ENCODE results near the gene IL22RA2.
"Not testable (repeated sequence)": the region's sequence is repeated elsewhere in the genome, so short reads cannot be mapped to it uniquely, and the experiment has no call there.

The IL22RA2 gene

DNA sequence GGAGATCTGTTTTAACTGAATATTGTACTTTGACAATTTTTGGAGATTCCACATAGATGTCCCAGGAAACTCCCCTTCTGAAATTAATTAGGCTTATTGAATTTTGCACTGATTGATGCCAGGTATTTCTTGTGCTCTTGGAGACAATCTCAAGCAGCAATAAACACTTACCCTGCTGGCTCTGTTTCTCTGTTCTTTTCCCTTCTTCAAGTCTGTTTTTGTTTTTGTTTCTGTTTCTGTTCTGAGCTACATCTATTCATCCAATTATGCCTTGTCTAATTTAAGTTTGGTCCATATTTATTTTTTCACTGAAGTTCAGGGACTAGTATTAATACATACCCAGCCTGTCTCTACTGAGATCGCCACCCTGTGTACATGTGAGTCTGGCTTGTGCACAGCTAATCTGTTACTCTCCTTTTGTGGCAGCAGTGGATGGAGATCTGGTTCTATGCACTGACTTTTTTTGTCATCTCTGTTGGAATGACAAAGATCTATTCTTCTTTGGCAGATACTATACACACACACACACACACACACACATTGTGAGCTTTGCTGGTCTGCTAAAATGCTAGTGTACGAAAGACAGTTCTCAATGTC is 51.9 kb downstream of the IL22RA2 start:
- no peak for DNase-seq

DNA sequence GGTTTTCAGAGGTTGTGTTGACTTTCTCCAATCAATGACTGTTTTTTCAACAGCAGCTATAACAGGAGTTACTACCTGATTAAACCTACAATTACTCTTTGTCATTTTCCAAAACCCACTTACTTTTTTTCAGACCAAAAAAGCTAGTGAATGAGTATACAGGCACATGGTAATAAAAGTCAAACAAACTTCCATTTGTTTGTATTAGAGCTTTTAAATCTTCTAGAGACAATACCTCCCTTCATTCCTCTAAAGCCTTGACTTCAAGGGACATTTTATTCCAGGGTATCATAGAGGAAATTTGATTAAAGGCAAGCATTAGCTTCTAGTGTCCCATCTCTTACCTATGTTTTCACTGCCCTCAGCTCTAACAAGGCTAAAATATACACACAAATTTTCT is 52.7 kb downstream of the IL22RA2 start:
- no peak for DNase-seq

DNA sequence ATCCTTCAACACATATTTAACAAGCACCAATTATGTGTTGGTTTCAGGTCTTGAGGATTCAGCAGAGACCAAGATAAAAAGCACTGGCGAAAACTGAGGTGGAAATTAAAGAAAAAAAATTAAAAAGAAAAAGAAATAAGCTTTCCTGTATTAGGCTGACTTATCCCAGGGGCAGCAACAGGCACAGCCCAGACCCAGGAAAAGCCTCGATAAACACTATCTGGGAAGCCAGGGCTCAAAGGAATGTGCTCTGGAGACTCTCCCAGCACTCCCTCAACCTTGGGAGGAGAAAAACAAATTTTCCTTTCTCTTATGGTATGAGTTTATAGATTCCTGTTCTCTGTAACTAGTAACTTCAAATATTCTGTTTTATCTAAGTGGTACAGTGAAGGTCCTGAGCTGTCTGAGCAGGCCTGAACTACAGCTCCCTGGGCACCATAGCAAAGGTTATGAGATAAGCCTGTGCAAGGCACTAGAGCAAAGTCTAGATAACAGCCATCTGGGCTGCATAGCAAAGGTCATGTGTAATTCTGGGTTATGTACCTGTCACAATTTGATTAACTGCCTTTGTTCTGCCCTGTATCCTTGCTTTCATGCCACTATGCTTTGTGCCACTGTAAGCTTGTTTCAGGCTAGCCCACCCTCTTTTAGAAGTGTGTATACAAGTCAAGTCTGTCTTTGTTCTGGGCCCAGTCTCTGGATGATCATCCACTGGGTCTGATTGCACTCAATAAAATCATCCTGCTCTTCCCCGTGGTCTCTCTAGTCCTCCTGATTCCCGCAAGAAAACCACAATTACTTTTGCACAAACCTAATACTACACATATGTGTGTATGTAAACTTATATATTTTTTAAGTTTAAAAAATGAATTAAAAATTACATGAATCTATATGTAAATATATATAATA is 54.0 kb downstream of the IL22RA2 start:
- no peak for DNase-seq

DNA sequence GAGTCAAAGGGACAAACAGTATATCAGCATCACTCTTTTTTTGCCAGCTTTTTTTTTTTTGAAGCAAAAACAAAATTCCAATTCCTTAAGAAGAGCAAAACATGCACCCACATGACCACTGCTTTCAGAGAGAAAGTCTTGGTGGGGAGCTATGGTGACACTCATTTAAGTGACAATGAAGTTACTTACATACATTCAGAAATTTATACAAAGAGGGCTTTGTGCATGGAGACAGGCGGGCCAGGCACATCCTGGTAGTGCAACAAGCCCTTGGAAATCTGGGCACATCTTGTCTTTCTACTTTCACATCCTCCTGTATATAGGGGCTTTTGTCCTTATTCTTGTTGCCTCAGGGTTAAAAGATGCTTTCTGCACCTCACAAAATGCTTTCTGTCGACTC is 55.9 kb downstream of the IL22RA2 start:
- DNase-seq: no peak

DNA sequence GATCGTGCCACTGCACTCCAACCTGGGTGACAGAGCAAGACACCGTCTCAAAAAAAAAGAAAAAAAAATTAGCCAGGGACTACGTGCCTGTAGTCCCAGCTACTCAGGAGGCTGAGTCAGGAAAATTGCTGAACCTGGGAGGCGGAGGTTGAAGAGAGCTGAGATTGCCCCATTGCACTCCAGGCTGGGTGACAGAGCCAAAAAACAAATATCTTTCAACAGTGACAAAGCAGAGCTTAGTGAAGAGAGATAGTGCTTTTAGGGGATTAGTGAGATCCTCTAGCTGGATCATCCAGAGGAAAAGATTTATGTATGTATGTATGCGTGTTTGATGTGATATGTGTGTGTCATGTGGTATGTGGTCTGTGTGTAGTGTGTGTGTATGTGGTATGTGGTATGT is 56.6 kb downstream of the IL22RA2 start:
- no peak for DNase-seq

DNA sequence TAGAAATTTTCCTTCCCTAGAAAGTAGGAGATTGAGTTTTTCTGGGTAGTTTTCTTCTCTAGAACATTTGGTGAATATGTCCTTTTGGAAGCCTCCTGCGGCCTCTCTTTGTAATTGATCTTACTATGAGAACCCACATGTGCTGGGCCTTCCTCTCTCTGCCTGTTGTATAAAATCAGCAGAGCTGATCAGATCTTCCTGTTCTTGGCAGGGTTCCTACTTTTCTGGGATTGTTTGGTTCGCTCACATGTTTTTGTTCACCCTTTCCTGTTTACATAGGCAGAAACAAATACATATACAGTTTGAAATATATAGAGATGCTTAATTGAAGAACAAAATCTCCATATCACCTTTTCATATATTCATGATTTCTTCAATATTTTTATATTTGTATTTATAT is 57.8 kb downstream of the IL22RA2 start:
- DNase-seq: no peak

DNA sequence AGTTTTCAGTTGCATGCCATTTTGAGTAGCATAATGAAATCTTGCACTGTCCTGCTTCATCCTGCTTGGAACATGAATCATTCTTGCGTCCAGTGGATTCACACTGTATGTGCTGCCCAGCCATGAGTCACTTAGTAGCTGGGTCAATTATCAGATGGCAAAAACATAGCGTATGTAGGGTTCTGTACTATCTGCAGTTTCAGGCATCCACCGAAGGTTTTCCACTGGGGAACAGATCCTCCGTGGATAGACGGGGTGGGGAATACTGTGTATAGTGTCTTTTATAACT is 61.4 kb downstream of the IL22RA2 start:
- DNase-seq: no peak

DNA sequence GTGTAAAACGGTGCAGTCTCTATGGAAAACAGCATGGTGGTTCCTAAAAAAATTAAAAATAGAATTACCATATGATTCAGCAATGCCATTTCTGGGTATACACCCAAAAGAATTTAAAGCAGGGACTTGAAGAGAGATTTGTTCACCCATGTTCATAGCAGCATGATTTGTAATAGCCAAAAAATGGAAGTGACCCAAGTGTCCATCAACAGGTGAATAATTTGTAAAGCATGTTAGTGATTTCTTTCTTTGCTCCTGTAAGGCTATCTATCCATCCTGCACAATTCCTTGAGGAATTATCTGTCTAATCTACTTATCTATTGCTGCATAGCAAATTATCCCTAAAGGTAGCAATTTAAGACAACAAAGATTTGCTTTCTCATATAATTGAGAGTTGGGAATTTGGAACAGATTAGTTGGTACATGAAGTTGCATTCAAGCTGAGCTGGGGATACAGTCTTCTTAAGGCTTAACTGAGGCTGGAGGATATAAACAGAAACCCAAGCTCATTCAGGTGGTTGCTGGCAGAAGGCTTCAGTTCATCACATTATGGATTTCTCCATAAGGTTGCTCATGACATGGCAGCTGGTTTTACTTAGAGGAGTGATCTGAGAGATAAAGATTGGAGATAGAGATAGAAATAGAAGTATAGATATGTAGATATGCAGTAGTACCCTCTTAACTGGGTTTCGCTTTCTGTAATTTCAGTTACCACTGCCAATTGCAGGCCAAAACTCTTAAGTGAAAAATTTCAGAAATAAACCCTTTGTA is 62.0 kb downstream of the IL22RA2 start:
- DNase-seq: no peak

DNA sequence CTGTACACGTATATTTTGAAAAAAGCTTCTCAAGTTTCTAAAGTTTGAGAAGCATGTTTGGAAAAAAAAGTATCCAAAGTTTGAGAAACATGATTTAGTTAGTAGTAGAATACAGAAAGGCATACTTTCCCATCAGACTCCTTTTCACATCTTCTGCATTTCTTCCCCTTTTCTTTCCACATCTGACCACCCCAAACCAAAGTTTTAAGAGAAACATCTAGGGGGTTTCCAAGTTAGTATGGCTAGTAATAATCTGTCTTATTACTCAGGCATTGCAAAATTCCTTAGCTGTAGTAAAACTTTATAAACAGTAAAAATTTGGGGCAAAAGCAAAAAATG is 65.7 kb downstream of the IL22RA2 start:
- no peak for DNase-seq

DNA sequence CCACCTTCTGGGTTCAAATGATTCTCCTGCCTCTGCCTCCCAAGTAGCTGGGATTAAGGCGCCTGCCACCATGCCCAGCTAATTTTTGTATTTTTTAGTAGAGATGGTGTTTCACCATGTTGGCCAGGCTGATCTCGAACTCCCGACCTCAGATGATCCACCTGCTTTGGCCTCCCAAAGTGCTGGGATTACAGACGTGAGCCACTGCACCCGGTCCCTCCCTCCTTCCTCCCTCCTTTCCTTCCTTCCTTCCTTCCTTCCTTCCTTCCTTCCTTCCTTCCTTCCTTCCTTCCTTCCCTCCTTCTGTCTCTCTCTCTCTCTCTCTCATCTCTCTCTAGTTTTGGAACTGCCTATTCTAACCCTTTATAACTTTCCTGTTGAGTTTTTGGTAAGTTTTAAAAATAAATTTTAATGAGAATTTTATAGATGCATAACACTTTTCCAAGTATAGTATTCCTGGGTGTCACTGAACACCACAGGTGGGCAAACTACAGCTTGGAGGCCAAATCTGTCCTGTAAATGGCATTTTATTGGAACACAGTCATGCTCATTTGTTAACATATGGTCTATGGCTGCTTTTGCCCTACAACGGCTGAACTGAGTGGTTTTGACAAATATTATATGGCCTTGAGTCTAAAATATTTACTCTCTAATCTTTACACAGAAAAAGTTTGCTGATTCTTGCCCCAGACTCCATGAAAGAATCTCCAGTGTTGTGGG is 66.2 kb downstream of the IL22RA2 start:
- not testable (repeated sequence) for DNase-seq

DNA sequence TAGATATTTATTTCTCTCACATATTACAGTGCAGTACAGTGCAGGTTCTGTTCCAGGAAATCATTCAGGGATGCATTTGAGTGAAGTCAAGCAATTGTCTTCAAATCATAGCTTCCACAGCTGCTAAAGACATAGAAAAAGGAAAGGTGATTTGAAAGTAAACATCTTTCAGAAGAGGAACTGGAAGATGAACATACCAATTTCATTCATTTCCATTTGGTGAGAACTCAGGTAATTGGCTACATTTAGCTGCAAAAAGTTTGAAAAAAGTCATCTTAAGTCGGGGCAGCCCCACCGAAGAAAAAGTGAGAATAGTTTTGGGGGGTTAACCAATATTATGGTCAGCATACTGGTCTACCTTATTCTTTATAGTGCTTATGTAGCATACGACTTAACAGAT is 67.3 kb downstream of the IL22RA2 start:
- no peak for DNase-seq

DNA sequence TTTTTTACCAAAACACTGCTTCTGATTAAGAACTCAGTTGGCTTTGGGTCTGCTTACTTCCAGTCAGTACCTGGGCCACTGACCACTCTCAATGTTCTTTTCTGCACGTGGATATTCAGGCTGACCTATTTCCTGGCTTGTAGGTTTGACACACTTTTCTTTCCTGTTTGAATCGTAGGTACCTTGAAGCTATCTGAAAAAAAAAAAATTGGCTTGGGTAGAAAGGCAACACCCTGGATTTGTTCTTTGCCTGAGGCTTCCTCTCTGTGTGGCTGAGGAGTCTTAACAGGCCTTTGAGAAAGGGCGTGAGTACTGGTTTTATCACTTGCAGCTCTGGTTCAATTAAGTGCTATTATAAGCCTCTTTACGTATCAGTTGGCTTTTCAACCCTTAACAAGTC is 68.1 kb downstream of the IL22RA2 start:
- DNase-seq: no peak

DNA sequence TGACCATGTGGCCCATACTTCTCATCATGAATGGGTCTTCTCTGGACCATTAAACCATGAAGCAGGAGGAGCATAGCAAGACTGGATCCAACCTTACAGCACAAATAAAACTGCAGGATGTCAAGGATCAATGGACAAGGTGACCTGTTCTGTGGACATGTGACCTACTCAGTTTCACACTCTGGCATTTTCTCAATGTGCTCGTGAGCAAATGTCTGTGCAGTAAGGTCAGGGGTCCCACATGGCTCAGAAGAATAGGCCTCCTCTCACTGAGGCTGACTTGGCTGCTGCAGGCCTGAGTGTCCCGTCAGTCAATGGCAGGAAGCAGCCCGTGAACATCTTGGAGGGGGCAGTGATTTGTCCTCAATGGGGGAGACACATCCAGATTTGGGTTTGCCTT is 68.5 kb downstream of the IL22RA2 start:
- DNase-seq: no peak

DNA sequence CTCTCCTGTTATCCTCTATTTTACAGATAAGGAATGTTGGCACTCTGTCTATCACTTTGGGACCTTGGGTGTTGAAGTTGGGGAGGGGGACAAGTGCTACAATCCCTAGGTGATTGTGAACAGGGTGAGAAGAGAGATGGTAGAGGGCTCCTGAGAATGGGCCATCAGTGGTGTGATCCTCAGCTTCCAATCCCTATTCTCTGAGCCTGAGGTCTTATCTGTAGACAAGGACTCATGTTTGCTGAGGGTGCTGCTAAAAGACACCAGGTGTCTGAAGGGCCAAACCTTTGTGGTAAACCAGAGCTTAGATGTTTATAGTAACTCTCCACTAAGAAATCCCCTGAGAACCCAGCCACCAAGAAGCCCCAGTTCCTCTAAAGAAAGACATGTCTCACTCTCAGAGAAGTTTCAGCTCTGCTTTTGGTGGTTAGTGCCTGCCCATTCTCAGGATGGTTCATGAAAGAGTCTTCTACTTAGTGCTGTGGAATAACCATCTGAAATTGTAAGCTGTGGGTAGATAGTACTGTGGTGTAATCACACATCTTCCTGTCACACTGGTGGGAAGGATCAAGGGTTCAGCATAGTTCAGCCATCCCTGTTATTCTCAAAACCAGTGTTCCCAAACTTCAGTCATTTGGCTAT is 70.5 kb downstream of the IL22RA2 start:
- no peak for DNase-seq

DNA sequence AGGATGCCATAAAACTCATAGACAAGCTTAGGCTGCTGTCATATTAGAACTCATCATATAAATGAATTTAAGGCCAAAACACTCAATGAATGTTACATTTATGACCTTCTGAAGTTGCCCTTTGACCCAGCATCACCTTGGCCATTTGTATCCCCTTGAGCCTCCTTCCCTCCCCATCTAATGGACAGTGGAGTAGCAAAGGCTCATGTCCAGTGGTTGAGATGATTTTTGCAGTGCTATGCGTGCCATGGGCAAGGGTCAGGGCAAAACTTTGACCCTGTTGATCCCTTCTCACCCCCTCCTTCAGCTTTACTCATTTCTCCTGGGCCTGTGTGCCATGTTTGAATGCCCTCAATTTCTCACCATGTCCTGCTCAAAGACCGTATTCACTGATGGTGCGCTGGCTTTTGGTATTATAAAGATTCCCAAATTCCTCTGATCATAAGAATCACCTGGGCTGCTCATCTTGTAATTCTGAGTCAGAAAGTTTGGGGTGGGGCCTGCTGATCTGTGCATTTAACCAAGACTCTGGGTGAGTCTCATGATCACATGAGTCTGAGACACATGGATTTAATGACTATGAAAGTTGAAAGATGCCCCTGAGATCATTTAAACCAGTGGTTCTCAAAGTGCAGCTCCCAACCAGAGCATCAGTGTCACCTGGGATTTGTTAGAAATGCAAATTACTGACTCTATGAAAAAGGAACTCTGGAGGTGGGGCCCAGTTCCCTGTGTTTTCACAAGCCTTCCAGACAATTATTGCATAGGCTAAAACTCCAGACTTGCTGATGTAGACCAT is 71.2 kb downstream of the IL22RA2 start:
- no peak for DNase-seq

DNA sequence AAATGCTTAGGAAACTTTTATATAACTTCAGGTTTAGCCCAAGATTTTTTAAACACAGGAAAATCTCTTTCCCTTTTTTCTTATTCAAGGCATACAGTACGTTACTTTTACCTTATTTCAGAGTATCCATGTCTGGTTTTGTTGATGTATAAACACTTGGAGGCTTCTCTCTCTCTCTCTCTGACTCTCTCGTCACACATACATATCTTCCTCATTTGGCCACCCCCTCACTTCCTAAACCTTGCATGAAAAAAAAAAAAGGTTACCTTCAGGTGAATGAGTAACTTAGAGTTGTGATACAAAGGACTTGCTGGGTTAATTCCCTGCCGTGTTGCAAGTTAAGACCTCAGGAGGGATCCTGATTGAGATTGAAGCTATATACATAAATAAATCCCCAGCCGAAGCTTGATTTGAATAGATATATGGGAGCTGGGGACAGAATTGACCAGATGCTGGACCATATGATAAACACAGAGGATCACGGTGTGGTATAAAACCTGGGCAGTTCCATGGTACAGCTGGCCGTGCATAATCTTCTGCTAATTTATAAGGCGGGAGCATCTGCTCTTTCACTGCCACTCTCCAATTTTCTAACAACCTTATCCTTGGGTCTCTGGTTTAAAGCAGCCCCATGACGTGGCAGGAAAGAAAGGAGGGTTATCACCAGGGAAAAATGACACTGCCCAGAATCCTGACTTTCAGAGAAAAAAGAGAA is 73.6 kb downstream of the IL22RA2 start:
- no peak for DNase-seq

DNA sequence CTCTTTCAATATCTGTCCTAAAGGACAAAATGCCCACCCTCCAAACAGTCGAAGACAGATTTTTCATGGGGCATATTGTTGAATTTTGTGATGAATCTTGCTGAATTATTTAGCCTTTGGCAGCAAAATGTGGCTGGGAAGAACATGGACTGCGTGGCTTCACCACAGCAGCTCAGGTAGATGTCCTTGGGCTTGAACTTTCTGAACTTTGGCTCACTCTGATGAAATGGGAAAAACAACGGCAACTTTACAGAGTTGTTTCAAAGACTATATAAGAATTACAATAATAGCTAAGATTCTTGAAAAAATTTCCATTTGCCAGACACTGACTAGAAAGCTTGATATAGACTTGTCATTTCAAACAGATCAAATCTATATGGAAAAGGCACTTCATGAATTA is 75.9 kb downstream of the IL22RA2 start:
- no peak for DNase-seq

DNA sequence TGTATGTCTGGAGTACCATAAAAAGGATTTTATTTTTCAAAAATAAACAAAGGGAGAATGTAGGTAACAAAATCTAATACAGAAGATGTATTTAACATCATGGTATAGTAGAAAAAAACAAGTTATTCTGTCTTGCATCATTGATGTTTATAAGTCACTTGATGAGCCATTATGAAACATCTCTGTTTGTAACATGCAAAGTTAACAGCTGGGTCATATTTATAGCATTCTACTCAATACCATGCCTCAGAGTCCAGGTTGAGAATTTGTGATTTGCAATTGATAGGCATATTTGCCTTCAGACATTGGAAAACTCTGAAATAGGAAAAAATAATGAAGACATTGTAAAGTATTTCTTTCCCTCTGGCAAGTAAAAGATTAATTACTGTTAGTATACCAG is 76.4 kb downstream of the IL22RA2 start:
- no peak for DNase-seq

DNA sequence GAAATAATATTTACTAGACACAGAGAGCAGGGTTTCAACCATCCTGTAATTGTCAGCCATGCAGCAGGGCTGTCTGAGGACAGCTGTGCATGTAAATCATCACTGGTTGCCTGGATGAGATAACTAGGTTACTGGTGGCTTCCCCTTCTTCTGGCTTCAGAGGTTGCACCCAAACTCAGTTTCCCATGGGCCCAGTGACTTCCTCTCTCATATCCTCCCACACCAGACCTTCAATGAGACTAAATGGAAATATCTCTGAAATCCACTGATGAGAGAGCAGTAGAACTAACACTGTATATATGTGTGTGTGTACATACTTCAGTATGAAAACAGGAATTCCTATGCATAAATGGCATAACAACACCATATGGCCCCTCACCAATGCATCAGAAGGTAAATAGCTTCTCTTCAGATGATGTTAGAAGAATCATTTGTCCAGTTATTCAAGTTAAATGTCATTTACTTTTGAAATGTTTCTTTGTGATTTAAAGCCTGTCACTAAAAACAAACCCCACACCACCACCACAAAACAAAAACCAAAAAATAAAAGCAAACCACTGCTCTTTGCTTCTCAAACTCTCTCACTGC is 77.7 kb downstream of the IL22RA2 start:
- DNase-seq: no peak

DNA sequence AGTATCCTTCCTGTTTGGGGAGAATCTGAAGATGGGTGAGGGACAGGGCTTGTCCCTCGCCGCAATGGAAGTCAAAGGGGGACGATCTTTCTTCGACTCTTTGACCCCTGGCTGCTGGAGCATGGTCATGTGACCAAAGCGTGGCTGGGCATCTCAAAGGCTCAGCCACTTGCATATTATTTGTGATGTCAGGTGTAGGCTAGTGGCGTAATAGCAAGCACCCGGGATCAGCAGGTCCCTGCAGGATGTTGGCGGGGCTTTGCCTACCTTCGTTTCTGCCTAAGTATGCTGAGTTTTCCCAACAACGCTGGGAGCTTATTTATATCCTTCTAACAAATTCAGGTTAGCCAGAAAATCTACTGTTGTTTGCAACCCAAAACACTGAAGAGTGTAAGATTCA is 78.4 kb downstream of the IL22RA2 start:
- DNase-seq: no peak

DNA sequence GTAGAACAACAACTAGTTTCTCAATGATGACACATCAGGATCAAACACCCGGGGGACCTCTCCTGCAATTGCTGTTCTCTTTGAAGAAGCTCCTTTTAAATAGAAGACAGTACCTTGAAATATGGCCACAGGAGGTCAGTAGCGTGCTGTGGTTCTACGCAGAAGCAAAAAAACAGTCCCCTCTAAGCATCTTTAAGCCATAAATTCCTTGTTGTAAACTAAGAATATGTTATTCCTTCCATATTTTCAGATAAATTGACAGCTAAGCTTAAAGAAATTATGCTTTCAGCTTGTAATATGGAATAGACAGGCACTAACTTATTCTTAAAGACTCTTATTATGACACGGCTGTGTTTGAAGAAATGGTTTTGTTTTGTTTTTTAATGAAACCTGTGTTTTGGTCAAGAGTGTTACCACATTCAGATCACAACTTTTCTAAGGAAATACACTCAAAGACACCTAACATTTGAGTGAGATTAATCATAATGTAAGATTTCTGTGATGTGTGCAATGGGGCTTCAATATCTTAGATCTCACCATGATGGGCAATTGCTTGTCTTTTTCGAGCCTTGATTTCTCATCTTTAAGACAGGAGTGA is 78.9 kb downstream of the IL22RA2 start:
- DNase-seq: peak; percentile 47

All from activated T-cell treated with anti-CD3 and anti-CD28 coated beads, Interleukin-2, amount 50 U/mL, for 1 hour (primary cell).